HL-60 (cell line): ENCODE measurements around the gene RANBP3.
"Not testable (repeated sequence)": the region's sequence is repeated elsewhere in the genome, so short reads cannot be mapped to it uniquely, and the experiment has no call there.

ENCODE experiments used
- POLR2AphosphoS5 ChIP-seq: IDR thresholded peaks from 2 replicates; pipeline ENCODE4 v1.6.1; 2012; ENCODE audit warnings: low read depth
- TF ChIP-seq, protein P1 (sequence below): IDR thresholded peaks from one replicate; pipeline ENCODE4 v1.5.1; 2011; ENCODE audit warnings: low read length, control low read depth, inconsistent platforms; ENCODE audit not compliant: insufficient read depth
- TF ChIP-seq, protein P2 (sequence below): IDR thresholded peaks from 2 replicates; pipeline ENCODE4 v1.6.1; 2012; ENCODE audit warnings: low read depth; ENCODE audit not compliant: insufficient replicate concordance

DNA sequence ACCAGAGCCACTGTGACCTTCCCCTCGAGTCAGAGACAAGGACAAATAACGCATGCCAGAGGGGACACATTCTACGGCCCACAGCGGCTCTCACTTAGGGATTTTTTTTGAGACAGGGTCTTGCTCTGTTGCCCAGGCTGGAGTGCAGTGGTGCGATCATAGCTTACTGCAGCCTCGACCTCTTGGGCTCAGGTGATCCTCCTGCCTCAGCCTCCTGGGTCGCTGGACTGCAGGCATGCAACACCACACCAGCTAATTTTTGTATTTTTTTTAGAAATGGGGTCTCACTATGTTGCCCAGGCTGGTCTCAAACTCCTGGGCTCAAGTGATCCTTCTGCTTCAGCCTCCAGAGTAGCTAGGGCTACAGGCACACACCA is 28.1 kb upstream of the RANBP3 start:
- TF ChIP-seq, protein P1, sequence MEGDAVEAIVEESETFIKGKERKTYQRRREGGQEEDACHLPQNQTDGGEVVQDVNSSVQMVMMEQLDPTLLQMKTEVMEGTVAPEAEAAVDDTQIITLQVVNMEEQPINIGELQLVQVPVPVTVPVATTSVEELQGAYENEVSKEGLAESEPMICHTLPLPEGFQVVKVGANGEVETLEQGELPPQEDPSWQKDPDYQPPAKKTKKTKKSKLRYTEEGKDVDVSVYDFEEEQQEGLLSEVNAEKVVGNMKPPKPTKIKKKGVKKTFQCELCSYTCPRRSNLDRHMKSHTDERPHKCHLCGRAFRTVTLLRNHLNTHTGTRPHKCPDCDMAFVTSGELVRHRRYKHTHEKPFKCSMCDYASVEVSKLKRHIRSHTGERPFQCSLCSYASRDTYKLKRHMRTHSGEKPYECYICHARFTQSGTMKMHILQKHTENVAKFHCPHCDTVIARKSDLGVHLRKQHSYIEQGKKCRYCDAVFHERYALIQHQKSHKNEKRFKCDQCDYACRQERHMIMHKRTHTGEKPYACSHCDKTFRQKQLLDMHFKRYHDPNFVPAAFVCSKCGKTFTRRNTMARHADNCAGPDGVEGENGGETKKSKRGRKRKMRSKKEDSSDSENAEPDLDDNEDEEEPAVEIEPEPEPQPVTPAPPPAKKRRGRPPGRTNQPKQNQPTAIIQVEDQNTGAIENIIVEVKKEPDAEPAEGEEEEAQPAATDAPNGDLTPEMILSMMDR, result not testable (repeated sequence)
- TF ChIP-seq, protein P2, sequence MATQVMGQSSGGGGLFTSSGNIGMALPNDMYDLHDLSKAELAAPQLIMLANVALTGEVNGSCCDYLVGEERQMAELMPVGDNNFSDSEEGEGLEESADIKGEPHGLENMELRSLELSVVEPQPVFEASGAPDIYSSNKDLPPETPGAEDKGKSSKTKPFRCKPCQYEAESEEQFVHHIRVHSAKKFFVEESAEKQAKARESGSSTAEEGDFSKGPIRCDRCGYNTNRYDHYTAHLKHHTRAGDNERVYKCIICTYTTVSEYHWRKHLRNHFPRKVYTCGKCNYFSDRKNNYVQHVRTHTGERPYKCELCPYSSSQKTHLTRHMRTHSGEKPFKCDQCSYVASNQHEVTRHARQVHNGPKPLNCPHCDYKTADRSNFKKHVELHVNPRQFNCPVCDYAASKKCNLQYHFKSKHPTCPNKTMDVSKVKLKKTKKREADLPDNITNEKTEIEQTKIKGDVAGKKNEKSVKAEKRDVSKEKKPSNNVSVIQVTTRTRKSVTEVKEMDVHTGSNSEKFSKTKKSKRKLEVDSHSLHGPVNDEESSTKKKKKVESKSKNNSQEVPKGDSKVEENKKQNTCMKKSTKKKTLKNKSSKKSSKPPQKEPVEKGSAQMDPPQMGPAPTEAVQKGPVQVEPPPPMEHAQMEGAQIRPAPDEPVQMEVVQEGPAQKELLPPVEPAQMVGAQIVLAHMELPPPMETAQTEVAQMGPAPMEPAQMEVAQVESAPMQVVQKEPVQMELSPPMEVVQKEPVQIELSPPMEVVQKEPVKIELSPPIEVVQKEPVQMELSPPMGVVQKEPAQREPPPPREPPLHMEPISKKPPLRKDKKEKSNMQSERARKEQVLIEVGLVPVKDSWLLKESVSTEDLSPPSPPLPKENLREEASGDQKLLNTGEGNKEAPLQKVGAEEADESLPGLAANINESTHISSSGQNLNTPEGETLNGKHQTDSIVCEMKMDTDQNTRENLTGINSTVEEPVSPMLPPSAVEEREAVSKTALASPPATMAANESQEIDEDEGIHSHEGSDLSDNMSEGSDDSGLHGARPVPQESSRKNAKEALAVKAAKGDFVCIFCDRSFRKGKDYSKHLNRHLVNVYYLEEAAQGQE, result not testable (repeated sequence)
- TF ChIP-seq POLR2AphosphoS5, result not testable (repeated sequence)
